Stimulated activated CD4-positive, alpha-beta T cell treated with anti-CD3 and anti-CD28 coated beads, Interleukin-1b, Interleukin-23, amount 100 ng/mL, for 48 hours (primary cell): ENCODE results near the gene MCF2L.

ENCODE experiments used
- DNase-seq: peaks from one replicate; pipeline ENCODE4 v3.0.0-alpha.2; 2020

MCF2L gene

DNA sequence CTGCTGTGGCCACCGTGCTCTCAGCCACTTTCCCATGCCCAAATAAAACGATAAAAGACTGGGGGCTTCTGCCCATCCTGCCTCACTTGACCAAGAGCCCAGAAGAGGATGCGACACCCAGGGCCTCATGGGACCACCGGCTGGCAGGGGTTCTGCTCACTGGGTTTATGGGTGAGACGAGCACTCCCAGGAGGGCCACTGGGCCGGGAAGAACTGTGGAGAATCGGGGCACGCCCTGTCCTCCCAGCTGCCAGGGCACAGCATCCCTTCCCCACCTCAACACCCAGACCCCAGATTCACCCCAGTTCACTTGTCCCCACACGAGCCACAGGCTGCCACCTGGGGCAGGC is 148.9 kb downstream of the MCF2L start:
- no peak for DNase-seq

DNA sequence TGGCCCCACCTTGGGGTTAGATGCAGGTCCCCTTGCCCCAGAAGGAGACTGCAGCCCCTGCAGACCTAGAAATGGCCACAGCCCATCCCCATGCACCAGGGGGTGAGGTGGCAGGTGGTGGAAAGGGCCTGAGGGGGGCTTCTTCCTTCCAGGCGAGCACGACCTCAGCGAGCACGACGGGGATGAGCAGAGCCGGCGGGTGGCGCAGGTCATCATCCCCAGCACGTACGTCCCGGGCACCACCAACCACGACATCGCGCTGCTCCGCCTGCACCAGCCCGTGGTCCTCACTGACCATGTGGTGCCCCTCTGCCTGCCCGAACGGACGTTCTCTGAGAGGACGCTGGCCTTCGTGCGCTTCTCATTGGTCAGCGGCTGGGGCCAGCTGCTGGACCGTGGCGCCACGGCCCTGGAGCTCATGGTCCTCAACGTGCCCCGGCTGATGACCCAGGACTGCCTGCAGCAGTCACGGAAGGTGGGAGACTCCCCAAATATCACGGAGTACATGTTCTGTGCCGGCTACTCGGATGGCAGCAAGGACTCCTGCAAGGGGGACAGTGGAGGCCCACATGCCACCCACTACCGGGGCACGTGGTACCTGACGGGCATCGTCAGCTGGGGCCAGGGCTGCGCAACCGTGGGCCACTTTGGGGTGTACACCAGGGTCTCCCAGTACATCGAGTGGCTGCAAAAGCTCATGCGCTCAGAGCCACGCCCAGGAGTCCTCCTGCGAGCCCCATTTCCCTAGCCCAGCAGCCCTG is 149.4 kb downstream of the MCF2L start:
- DNase-seq: no peak

DNA sequence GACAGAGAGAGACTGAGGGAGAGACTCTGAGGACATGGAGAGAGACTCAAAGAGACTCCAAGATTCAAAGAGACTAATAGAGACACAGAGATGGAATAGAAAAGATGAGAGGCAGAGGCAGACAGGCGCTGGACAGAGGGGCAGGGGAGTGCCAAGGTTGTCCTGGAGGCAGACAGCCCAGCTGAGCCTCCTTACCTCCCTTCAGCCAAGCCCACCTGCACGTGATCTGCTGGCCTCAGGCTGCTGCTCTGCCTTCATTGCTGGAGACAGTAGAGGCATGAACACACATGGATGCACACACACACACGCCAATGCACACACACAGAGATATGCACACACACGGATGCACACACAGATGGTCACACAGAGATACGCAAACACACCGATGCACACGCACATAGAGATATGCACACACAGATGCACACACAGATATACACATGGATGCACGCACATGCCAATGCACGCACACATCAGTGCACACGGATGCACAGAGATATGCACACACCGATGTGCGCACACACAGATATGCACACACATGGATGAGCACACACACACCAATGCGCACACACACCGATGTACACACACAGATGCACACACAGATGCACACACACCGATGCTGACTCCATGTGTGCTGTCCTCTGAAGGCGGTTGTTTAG is 150.3 kb downstream of the MCF2L start:
- no peak for DNase-seq

DNA sequence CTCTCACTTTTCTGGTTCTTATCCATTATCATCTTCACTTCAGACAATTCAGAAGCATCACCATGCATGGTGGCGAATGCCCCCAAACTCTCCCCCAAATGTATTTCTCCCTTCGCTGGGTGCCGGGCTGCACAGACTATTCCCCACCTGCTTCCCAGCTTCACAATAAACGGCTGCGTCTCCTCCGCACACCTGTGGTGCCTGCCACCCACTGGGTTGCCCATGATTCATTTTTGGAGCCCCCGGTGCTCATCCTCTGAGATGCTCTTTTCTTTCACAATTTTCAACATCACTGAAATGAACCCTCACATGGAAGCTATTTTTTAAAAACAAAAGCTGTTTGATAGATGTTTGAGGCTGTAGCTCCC is 150.8 kb downstream of the MCF2L start:
- no peak for DNase-seq

DNA sequence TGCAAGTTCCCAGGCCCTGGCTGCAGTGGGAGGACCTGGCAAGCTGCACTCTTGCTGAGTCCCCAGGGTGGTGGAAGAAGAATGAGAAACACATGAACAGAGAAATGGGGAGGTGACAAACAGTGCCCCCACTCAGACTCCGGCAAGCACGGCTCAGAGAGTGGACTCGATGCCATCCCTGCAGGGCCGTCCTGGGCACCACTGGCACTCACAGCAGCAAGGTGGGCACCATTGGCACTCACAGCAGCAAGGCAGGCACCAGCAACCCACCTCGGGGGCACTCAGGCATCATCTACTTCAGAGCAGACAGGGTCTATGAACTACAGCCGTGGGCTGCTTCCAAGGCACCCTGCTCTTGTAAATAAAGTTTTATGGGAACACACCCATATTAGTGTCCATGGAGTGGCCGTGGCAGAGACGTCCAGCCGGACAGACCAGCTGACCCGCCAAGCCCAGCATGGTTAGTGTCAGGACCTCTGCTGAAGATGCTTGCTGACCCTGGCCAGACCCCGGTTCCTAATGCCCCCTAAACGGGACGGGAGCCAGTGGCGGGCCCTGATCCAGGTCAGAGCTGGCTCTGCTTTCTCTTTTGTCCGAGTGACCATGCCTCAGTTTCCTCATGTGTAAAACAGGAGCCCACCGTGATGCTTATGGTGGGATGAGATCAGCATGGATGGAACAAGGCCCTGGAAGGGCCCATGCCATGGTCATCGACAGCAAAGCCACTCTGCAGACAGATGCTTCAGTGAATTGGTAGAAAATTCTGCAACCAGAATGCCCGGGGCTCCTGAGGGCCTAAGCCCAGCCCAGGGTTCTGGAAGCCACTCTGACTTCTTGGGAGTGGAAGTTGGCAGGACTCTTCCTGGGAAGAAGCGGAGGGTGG is 151.5 kb downstream of the MCF2L start:
- DNase-seq: no peak

DNA sequence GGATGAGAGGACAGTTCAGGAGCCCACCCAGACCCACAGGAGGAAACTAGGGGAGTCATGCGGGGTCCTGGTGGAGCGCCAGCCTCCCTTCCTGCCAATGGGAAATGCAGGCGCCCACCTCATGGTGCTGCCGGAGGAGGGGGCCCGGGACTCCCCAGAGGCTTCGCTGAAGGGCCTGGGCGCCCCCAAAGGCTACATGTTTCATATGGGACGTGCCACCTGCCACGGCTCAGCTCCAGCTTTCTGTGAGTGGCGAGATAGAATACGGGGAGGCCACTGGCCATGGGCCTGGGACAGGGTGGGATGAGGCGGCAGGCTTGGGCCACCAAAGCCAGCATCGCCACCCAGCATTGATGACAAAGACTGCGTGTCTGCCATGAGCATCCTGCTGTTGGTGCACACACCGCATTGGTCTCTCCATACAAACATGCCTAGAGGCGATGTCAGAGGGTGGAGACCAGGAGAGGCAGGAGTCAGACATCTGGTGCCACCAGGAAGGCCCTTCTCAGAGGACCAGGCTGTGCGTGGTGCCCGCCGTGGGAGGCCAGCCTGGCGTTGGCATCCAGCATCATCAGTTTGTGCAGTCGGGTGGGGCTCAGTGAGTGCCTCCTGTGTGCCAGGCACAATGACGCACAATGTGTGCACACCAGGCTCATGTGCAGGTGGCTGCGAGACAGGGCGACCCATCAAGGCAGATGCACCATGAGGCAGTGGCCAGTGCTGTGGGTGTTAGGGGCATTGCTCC is 152.3 kb downstream of the MCF2L start:
- DNase-seq: no peak

DNA sequence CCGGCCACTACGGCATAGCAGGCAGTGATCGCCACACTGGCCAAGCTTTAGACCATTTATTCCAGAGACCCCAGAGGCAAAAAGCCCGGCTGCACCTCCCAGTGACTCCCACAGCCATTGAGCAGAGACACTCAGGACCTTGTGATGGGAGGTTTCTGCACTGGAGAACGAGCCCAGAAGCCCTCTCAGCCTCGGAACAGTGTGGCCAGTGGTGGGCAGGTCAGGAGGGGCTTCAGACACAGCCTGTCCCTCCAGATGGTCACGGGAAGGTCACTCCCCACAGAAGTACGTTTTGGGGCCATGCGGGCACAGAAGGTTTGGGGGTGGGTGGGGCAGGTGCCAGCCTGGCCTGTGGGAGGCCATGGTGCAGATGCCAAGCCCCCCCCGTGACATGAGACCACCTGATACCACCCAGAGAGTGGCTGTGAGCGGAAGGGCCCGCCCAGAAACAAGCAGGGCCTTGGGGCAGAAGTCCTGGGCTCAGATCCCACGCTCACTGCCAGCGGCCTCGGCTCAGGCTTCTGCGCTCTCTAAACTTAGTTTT is 153.0 kb downstream of the MCF2L start:
- DNase-seq: no peak

DNA sequence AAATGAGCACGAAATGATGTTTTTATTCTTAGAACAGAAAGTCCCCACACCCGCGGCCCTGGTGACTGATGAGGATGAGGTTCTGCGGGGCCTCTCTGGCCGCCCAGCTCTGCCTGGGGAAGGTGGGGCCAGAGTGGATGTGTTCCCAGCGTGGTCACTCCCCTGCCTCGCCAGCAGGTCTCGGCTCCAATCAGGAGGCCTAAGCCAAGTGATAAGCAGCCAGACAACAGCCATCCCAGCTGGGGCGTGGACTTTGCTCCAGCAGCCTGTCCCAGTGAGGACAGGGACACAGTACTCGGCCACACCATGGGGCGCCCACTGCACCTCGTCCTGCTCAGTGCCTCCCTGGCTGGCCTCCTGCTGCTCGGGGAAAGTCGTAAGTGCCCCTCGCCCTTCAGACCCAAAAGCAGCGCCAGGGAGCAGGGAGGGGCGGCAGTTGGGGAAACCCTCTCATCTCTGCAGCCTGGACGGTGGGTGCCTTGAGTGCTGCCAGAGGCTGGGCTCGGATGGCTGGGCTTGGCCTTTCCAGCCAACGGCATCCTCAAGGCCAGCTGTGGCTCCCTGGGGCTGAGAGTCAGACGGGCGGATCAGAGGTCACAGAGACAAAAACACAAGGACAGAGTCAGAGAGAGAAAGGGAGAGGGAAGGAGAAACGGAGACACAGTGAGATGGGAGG is 153.7 kb downstream of the MCF2L start, which contains the start of gene F10:
Gene F10, plus strand, starts transcription at position 250 of the 676 bp plus-strand sequence. Its CDS starts 57 bp downstream, at position 307.
- DNase-seq: no peak

DNA sequence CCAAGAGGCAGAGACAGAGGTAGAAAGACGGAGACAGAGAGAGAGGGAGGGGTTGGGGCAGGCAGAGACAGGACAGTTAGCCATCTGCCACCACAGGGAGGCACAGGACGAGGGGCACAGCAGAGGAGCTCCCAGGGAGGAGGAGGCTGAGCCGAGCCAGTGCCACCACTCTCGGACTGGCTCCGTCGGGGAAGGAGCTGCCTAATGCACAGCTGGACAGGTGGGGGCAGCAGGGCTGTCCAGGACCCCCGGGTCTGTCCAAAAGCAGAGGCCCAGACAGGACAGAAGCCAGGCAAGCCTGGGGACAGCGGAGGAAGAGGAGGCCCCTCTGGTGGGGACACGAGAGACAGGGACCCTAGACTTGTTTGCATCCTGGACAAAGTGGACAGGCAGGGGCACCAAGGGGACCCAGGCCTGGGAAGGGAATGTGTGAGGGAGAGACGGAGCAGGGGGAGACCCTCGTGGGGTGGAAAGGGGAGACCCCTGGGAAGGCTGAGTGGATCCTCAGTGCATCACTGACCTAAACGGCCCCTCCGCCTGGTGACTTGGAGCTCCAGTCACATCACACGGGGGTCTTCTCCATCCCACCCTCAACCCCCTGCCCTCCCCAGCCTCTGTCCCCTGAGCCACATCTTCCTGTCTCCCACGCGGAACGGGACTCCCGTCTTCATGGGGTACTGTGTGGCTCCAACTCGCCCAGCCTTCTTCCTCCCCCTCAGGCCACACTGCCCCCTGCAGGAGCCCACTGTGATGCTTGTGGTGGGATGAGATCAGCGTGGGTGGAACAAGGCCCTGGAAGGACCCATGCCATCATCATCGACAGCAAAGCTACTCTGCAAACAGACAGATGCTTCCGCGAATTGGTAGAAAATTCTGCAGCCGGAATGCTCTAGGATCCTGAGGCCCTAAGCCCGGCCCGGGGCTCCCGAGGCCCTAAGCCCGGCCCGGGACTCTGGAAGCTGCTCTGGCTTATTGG is 154.5 kb downstream of the MCF2L start:
- no peak for DNase-seq

DNA sequence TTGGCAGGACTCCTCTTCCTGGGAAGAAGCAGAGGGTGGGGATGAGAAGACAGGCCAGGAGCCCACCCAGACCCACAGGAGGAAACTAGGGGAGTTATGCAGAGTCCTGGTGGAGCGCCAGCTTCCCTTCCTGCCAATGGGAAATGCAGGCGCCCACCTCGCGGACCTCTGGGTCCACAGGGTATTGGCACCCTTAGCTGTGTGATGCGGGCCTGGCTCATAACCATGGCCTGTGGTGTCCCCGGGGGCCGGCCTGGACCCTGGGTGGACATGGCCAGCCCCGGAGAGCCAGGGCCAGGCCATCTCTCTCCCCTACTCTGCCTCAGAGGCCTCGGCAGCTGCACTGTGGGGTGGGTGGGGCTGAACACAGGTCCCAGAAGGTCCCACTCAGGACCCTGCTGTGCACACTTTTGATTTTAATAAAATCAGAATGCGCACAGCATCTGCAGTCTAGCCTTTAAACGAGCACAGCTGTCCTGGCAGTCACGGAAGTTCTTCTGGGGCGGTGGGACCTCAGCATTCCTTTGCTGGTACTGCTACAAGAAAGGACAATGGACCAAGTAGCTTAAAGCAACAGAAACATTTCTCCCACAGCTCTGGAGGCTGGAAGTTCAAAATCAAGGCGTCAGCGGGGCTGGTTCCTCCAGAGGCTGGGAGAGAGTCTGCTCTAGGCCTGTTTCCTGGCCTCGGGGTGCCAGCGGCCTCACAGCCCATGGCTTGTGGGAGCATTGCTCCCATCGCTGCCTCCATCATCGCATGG is 155.4 kb downstream of the MCF2L start:
- DNase-seq: no peak

DNA sequence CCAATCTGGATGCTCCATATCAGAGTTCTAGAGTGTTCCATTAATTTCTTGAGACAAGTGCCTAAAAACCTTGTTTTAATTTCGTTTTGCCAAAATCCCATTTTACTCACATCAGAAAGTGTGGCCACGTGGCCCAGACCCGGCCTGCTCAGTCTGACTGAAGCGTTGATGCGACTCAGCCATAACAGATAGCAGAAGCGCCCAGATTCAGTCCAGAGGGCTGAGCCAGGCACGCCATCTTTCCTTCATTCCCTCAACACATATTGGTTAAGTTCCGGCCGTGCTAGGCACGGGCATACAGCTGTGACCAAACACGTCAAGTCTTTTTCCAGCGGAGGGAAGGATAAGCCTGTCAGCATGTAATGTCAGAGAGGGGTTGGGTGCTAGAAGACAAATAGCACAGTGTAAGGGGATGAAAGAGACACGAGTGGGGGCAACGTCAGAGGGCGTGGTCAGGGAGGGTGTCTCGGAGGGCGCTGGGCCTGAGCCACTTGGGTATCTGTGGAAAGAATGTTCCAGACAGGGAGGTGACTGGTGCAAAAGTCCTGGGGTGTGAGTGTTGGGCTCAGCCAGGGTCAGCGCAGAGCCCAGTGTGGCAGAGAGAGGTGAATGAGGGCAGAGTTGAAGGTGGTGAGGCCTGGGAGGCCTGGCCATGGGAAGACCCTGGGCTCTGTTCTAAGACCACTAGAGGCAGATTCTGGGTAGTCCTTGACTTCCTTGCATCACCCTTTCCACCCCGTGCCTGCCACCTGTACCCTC is 156.7 kb downstream of the MCF2L start:
- no peak for DNase-seq

DNA sequence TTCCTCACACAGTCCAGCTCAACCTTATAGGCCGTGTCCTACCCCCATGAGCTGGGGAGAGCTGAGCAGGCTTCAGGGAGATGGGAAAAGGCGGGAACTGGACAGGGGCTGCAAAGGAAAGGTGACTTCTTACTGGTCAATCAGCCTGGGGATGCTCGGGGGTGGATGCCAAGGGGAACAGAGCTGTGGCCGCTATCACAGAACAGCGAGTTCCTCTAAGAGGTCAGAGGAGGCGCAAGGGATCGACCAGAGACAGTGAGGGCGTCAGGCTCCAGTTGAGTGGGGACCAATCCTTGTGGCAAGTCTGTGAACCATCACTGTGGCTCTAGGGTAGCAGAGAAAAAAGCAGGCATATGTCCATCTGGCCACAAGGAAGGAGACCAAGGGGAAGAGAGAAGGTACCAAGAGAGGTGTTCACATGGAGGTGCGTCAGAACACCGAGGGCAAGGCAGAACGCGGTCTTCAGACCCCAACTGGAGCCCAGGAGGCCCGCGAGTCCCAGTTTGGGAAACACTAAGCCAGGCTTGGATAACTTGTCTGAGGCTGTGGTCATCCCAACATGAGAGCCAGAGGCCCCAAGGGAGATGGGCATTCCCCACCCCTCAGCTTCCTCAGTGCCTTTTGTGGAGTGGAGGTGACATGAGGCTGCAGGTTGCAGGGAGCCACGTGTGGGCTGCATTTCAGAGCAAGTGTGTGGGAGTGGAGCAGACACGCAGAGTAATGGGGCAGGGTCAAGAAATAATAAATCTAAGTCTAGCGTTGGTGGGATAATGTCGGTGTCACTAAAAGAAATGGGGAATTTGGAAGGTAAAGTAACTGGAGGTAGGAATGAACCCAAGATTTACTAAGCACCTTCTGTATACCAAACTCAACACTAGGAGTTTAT is 157.5 kb downstream of the MCF2L start:
- no peak for DNase-seq

DNA sequence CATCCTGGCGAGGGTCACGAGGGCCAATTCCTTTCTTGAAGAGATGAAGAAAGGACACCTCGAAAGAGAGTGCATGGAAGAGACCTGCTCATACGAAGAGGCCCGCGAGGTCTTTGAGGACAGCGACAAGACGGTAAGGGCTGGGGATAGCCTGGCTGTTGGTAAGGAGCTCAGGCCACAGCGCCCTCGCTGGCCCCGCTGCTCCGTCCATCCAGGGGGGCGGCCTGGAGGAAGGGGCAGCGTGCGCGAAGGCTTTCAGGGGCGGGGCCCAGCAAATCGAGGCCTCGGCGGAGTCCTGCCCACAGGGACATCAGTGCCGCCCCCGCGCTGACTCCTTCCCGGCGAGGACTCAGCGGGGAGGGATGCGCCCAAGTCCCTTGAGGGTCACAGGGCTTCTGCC is 160.5 kb downstream of the MCF2L start:
- DNase-seq: no peak

DNA sequence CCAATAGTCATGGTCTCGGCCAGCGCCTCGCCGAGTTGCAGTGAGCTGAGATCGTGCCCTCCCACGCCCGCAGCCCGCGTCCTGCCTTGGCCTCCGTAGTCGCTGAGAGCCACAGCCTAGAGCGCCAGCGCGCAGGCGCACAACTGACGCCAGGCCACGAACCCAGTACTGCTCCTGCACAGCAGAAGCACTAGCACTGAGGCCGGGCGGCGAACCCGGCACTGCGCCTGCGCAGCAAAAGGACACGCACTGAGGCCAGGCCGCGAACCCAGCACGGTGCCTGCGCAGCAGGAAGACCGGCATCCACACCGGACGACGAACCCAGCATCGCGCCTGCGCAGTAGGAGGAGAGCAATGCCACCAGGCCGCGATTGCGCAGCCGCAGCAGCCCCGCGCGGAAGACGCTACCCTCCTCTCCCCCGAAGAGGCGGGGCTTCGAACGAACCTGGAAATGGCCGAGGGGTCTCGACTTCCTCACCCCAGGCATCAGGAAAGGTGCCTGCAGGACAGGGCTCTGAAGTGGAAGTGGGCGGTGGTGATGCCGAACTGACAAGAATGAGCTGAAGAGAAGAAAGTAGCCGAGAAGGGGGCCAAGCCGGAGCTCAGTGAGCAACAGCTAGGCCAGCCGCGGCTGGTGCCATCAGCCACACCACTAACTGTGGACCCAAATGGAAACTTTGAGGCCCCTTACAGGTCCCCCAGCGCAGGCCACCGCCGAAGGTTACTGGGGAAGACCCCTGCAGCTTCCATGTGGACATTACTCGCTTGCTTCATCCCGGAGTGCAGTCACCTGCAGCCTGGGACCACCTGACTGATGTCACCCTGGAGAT is 161.1 kb downstream of the MCF2L start:
- peak; percentile 52 for DNase-seq

DNA sequence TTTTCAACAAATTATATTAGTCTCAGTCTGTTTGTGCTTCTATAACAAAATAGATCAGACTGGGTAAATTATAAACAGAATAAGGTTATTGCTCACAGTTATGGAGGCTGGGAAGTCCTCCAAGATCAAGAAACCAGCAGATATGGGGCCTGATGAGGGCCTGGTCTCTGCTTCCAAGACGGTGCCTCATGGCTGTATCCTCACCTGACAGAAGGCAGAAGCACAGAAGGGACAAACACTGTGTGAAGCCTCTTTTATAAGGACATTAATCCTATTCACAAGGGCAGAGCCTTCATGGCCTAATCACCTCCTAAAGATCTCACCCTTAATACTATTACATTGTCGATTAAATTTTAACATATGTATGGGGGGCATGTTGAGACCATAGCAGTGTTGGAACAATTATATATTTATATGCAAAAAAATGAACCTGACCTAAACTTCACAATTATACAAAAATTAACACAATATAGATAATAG is 166.3 kb downstream of the MCF2L start:
- no peak for DNase-seq

DNA sequence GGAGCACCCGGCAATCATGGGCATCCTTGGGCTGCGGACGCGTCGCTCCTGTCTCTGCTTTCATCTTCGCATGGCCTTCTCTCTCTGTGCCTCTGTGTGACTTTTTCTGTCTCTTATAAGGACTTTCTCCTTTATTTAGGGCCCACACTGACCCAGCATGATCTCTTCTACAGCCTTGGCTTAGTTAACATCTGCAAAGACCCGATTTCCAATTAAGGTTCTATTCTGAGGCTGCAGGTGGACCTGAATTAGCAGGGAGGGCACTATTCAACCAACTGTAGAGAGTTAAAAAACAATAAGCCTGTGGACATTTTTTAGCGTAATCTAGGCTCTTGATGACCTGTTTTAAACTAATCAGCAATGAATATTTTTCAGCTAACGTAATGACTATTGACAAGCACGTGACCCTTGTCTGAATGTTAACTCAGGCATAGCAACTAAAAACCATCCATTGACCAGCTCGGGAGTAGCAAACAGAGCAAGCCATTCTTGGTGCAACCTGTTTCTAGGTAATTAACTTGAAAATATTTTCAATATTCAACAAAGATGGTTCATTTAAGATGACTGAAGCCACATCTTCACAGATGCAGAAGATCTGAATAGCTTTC is 168.8 kb downstream of the MCF2L start:
- no peak for DNase-seq
